Omental fat pad (tissue), 4 donors: ENCODE measurements around the gene SLFNL1. TPM values are rescaled to one million over a fixed set of nuclear protein-coding genes. Genes with fewer than 3 reads are reported as not detected.

Experiments used
- ATAC-seq: fragments of 150-250 bp; one replicate; pipeline ENCODE4 v1.9.1; 2016; ENCODE audit warnings: mild to moderate bottlenecking, moderate library complexity; ENCODE audit not compliant: low FRiP score
- DNase-seq: peaks from one replicate; pipeline ENCODE4 v3.0.0-alpha.2; 2019; ENCODE audit warnings: low spot score
- total RNA-seq, 4 donors: library from RNA; depleted of rRNA; stranded (reverse); fragments of >200 nt; gene quantifications; one replicate each; pipeline ENCODE4 v1.1.0, GENCODE V29; 2016
- TF ChIP-seq, protein P1 (sequence below), 3 donors: fragments of 450-650 bp; IDR thresholded peaks; one replicate each; pipeline ENCODE4 v1.5.1; 2016 to 2017; ENCODE audit warnings: antibody characterized with exemption in 3 of 3, mild to moderate bottlenecking in 3 of 3, moderate library complexity in 2 of 3

The SLFNL1 gene
- total RNA-seq, 4 donors from 2014 or later = 0.19 to 1.6 (median 0.55) TPM

- TF ChIP-seq, protein P1, sequence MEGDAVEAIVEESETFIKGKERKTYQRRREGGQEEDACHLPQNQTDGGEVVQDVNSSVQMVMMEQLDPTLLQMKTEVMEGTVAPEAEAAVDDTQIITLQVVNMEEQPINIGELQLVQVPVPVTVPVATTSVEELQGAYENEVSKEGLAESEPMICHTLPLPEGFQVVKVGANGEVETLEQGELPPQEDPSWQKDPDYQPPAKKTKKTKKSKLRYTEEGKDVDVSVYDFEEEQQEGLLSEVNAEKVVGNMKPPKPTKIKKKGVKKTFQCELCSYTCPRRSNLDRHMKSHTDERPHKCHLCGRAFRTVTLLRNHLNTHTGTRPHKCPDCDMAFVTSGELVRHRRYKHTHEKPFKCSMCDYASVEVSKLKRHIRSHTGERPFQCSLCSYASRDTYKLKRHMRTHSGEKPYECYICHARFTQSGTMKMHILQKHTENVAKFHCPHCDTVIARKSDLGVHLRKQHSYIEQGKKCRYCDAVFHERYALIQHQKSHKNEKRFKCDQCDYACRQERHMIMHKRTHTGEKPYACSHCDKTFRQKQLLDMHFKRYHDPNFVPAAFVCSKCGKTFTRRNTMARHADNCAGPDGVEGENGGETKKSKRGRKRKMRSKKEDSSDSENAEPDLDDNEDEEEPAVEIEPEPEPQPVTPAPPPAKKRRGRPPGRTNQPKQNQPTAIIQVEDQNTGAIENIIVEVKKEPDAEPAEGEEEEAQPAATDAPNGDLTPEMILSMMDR (IDR thresholded peaks at IDR 0.05) = no peak
- no peak for DNase-seq
- no peak for ATAC-seq
Measured at GRCh38 chr1:41030872-41031616, 9.5 kb upstream of the SLFNL1 start.

DNA sequence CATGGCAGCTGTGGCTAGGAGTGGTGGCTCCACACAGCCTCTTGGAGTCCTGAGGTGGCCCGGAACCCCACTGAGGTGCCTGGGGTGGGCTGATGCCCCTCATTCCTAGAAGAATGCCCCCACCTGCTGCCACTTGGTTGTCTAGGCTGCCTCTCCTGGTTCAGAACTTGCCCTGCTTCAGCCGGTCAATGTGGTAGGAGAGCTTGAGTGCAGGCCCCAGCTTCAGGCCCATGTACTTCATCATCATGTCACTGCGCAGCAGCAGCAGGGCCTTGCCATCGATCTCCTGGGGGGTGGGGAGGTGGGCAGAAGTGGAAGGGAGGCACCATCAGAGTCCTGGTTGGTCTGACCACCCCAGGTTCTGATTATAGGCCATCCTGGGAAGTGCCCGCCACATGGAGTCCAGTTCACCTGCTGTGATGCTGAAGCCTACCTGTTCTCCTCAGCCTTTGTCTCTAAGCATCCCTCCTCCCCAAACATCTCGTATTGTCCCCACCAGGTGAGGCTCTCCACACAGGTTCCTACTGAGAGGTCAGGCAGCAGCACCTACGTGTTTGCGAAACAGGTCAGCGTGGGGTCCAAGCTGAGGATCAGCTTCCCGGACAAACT lies 6.6 kb upstream of the SLFNL1 start:
- ATAC-seq (no peak), DNase-seq (no peak)
- TF ChIP-seq, protein P1 (IDR thresholded peaks at IDR 0.05) = no peak

GRCh38 chr1:41025979-41026819 lies 4.7 kb upstream of the SLFNL1 start:
- ATAC-seq (no peak), DNase-seq (no peak)
- TF ChIP-seq, protein P1 (IDR thresholded peaks at IDR 0.05) = no peak

DNA sequence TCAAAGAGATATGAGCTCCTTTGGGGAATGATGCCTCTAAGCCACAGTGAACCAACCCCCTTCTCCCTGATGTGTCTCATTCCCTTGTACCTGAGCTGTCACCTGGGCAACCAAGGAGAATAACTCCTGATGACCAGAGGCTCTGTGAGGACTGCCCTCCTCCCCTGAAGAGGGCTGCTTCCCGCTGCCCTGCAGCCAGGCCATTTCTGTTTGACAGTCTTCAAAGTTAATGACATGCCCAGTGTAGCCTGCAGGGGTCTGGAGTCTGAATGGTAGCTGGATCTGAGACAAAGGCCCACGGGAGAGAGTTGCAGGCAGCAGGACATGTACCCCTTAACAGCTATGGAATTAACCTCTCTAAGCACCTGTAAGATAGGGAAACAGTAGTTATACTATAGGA lies 3.4 kb upstream of the SLFNL1 start:
- DNase-seq (no peak), ATAC-seq (no peak)
- TF ChIP-seq, protein P1 (IDR thresholded peaks at IDR 0.05) = no peak

DNA sequence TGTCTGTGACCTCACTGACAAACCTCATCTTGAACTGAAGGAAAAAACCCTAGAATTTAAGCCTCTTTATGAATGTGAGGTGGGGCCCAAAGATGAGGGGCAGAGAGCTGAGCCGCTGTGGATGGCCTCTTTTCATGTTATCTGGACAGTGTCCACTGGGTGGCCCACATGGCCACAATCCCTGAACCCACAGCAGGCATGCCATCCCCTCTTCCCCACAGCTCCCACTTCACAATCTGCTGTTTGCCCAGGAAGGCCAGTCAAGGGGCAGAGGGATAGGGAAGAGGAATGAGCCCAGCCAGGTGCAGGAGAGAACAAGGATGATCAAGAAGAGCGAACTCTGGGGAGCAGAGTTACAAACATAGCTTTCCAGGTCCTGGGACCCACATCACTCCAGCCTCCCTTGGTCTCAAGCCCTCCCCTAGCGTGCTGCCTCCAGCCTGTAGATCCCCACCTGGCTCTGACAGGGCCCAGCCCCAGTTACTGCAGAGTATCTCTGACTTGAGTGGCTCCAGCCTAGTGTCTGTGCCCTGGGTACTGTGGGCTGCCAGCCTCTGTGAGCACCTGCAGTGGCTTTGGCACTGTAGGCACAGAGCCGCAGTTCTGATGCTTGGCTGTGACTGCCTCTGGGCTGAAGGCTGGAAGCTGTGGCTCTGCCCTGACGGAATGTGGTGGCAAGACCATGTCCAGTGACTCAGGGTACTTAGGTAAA lies 1.9 kb upstream of the SLFNL1 start:
- ATAC-seq (no peak), DNase-seq (no peak)
- TF ChIP-seq, protein P1 (IDR thresholded peaks at IDR 0.05) = no peak

- ATAC-seq (no peak), DNase-seq (no peak)
- TF ChIP-seq, protein P1 (IDR thresholded peaks at IDR 0.05) = no peak
Measured at GRCh38 chr1:41022424-41022823, 899 bp upstream of the SLFNL1 start.
